ENCODE results near the gene GDA.

DNA sequence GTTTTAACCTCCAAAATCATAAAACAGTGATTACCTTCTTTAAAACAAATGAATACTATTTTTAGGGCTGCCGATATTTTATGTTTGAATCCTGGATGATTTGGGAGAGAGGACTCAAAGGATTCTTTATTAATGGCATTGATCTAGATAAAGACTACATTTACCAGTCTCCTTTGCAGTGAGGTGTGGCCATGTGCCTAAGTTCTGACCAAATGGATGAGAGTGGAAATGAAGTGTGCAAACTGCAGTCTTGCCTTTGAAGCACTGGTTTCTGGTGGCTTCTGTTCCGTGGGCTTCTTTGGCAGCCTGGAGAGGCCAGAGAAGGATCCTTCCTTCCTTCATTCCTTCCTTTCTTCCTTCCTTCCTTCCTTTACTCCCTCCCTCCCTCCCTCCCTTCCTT is 24.3 kb upstream of the GDA start:
- TF ChIP-seq EZH2 (IDR thresholded peaks at IDR 0.05; ENCODE audit: insufficient read depth, poor library complexity, severe bottlenecking) = no peak
- TF ChIP-seq EZH2phosphoT487 (IDR thresholded peaks at IDR 0.05; ENCODE audit: insufficient read depth, low read depth) = no peak

Data from GM23248 (cell line).